ENCODE measurements around the gene NACA2. TPM values are rescaled to one million over a fixed set of nuclear protein-coding genes. Genes with fewer than 3 reads are reported as not detected.

NACA2 gene
- total RNA-seq, 1 experiment from 2014 or later: not detected

GRCh38 chr17:61627125-61627524, 36.1 kb upstream of the NACA2 start:
- ChIA-PET POLR2A (ENCODE audit: unreplicated experiment) (no interaction called here), CTCF (no interaction called here)
- TF ChIP-seq, protein P1, sequence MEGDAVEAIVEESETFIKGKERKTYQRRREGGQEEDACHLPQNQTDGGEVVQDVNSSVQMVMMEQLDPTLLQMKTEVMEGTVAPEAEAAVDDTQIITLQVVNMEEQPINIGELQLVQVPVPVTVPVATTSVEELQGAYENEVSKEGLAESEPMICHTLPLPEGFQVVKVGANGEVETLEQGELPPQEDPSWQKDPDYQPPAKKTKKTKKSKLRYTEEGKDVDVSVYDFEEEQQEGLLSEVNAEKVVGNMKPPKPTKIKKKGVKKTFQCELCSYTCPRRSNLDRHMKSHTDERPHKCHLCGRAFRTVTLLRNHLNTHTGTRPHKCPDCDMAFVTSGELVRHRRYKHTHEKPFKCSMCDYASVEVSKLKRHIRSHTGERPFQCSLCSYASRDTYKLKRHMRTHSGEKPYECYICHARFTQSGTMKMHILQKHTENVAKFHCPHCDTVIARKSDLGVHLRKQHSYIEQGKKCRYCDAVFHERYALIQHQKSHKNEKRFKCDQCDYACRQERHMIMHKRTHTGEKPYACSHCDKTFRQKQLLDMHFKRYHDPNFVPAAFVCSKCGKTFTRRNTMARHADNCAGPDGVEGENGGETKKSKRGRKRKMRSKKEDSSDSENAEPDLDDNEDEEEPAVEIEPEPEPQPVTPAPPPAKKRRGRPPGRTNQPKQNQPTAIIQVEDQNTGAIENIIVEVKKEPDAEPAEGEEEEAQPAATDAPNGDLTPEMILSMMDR (conservative IDR thresholded peaks at IDR 0.05): no peak
- TF ChIP-seq EZH2 (IDR thresholded peaks at IDR 0.05; ENCODE audit: low read depth): no peak
- Histone ChIP-seq H3K36me3 (ENCODE audit: low read depth) (no peaks in the 10 kb centered on the region), H3F3A (ENCODE audit: insufficient read depth, low read depth) (no peaks in the 10 kb centered on the region; the same call in 1 of the 2 replicates), H3K4me1 (replicated peaks; ENCODE audit: insufficient read depth) (no peaks in the 10 kb centered on the region), H3K4me2 (no peak overlapping the region), H3K27me3 (ENCODE audit: insufficient read depth, low read depth) (no peaks in the 10 kb centered on the region), H3K9me2 (ENCODE audit: insufficient read depth) (no peaks in the 10 kb centered on the region), H4K20me1 (ENCODE audit: insufficient read depth) (no peaks in the 10 kb centered on the region), H3K4me3 (no peak overlapping the region), H3K79me2 (ENCODE audit: low read depth) (no peaks in the 10 kb centered on the region), H3K27ac (no peak overlapping the region), H2AFZ (no peak overlapping the region), H3K9me3 (ENCODE audit: insufficient read depth, low read depth) (no peaks in the 10 kb centered on the region)
- BruUV-seq (replicated peaks): no TSS peak
- DNase-seq: no peak
- intact Hi-C loops (cut with micrococcal nuclease; ENCODE audit: unreplicated experiment): no loop called here

- Histone ChIP-seq H3K36me3 (ENCODE audit: low read depth) (no peaks in the 10 kb centered on the region), H4K20me1 (ENCODE audit: insufficient read depth) (no peaks in the 10 kb centered on the region), H3F3A (ENCODE audit: insufficient read depth, low read depth) (no peaks in the 10 kb centered on the region), H3K4me1 (replicated peaks; ENCODE audit: insufficient read depth) (no peaks in the 10 kb centered on the region), H3K4me3 (no peak overlapping the region), H3K27ac (no peak overlapping the region), H3K27me3 (ENCODE audit: insufficient read depth, low read depth) (no peaks in the 10 kb centered on the region), H3K79me2 (ENCODE audit: low read depth) (no peaks in the 10 kb centered on the region), H3K4me2 (no peak overlapping the region), H3K9me2 (ENCODE audit: insufficient read depth) (no peaks in the 10 kb centered on the region), H2AFZ (no peak overlapping the region), H3K9me3 (ENCODE audit: insufficient read depth, low read depth) (peaks cover 10% of the 10 kb centered on the region; the same call in 1 of the 2 replicates)
- intact Hi-C loops (cut with micrococcal nuclease; ENCODE audit: unreplicated experiment): no loop called here
- TF ChIP-seq EZH2 (IDR thresholded peaks at IDR 0.05; ENCODE audit: low read depth): no peak
- TF ChIP-seq, protein P1 (conservative IDR thresholded peaks at IDR 0.05): no peak
- ChIA-PET CTCF (interaction anchor here (0.5 kb wide), 1 partner anchor 108 kb away, joined by 5 read pairs; no protein-coding TSS in a partner anchor), POLR2A (ENCODE audit: unreplicated experiment) (no interaction called here)
- BruUV-seq (replicated peaks): no TSS peak
- DNase-seq: no peak
These were observed 34.5 kb upstream of the NACA2 start for GRCh38 chr17:61625564-61625963.

DNA sequence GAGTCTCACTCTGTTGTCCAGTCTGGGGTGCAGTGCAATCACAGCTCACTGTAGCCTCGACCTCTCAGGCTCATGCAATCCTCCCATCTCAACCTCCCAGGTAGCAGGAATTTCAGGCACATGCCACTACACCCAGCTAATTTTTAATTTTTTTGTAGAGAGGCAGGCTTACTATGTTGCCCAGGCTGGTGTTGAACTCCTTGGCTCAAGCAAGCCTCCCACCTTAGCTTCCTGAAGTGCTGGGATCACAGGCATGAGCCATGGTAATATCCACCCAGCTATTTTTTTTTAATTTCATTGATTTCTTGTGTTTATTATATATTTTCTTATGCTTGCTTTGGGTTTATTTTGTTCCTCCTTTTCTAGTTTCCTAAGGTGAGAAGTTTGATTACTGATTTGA, 33.9 kb upstream of the NACA2 start:
- no peak for DNase-seq
- H3K9me3 ChIP-seq (ENCODE audit: insufficient read depth, low read depth): peaks cover 13% of the 10 kb centered on the region; the same call in 1 of the 2 replicates
- H4K20me1 ChIP-seq (ENCODE audit: insufficient read depth): no peaks in the 10 kb centered on the region
- no peaks in the 10 kb centered on the region for H3K9me2 ChIP-seq (ENCODE audit: insufficient read depth)
- BruUV-seq (replicated peaks): no TSS peak
- no peak overlapping the region for H3K4me2 ChIP-seq
- no peak overlapping the region for H2AFZ ChIP-seq
- H3K36me3 ChIP-seq (ENCODE audit: low read depth): no peaks in the 10 kb centered on the region
- no peak overlapping the region for H3K27ac ChIP-seq
- no peaks in the 10 kb centered on the region for H3F3A ChIP-seq (ENCODE audit: insufficient read depth, low read depth)
- ChIA-PET POLR2A (ENCODE audit: unreplicated experiment) (no interaction called here), CTCF (no interaction called here)
- H3K27me3 ChIP-seq (ENCODE audit: insufficient read depth, low read depth): no peaks in the 10 kb centered on the region
- no peaks in the 10 kb centered on the region for H3K4me1 ChIP-seq (replicated peaks; ENCODE audit: insufficient read depth)
- intact Hi-C loops (cut with micrococcal nuclease; ENCODE audit: unreplicated experiment): no loop called here
- TF ChIP-seq, protein P1 (conservative IDR thresholded peaks at IDR 0.05): no peak
- H3K79me2 ChIP-seq (ENCODE audit: low read depth): no peaks in the 10 kb centered on the region
- no peak overlapping the region for H3K4me3 ChIP-seq

Data from PC-9 (cell line).